Measurements from ENCODE around the gene TEAD1.

- TF ChIP-seq POLR2A (IDR thresholded peaks at IDR 0.05) (no peak), CTCF (IDR thresholded peaks at IDR 0.05) (no peak)
Measured at GRCh38 chr11:12905435-12905834, 231.2 kb downstream of the TEAD1 start.
